Ovary (tissue), 9 donors: ENCODE data around the gene SMIM41. TPM values are rescaled to one million over a fixed set of nuclear protein-coding genes. Genes with fewer than 3 reads are reported as not detected.

Experiments
- DNase-seq, 5 donors: peaks; one replicate each; pipeline ENCODE4 v3.0.0-alpha.2; 2019 to 2020
- H3K27ac ChIP-seq, 2 donors: fragments of 200-600 bp; one replicate each; pipeline versions ENCODE4 v1.5.1 to v1.8.0; 2019 to 2022
- H3K27me3 ChIP-seq: fragments of 200-600 bp; one replicate; pipeline ENCODE4 v1.8.0; 2022
- H3K36me3 ChIP-seq: fragments of 200-600 bp; sonication (generic); one replicate; pipeline ENCODE4 v1.5.1; 2019
- H3K4me1 ChIP-seq: one replicate; pipeline ENCODE4 v1.8.1; 2013; ENCODE audit warnings: mild to moderate bottlenecking, moderate library complexity; ENCODE audit not compliant: insufficient read depth
- H3K4me3 ChIP-seq: fragments of 200-600 bp; sonication (generic); one replicate; pipeline ENCODE4 v1.5.1; 2017
- H3K9me3 ChIP-seq, 2 donors: fragments of 200-600 bp in 1 of 2; sonication (generic) in 1 of 2; one replicate each; pipeline versions ENCODE4 v1.5.1 to v1.8.1; 2013 to 2019; ENCODE audit warnings: mild to moderate bottlenecking in 1 of 2, moderate library complexity in 1 of 2
- EP300 ChIP-seq: sonication (generic); formaldehyde crosslinking; IDR thresholded peaks from one replicate; pipeline ENCODE4 v1.6.1; 2017; ENCODE audit warnings: antibody characterized with exemption
- POLR2A ChIP-seq: fragments of 450-650 bp; IDR thresholded peaks from one replicate; pipeline ENCODE4 v1.6.1; 2017; ENCODE audit warnings: antibody characterized with exemption, mild to moderate bottlenecking, moderate library complexity
- WGBS, 3 donors: extraction: QIAGEN DNeasy Blood & Tissue Kit in 1 of 3; methylation state at CpG; one replicate each; pipeline versions ENCODE4 v1.1.5 to v1.1.7; 2013 to 2017; 5-methylcytosine and 5-hydroxymethylcytosine counted together
- intact Hi-C, 4 donors: fragments of 100-400 bp; cut with DNase I; formaldehyde crosslinking; loops; one replicate each; pipeline versions ENCODE4 v1.11.0 to v1.15.1; 2022 to 2023
- polyA plus RNA-seq, 2 donors: library from polyadenylated mRNA; stranded (reverse); fragments of 200-250 nt in 1 of 2; fragments of 350-450 nt in 1 of 2; fragmentation: Illumina TruSeq in 1 of 2; extraction: RNeasy Lipid Tissue Mini Kit (QIAGEN cat#74804) in 1 of 2; gene quantifications; one replicate each; pipeline ENCODE4 v1.2.3, GENCODE V29; 2013 to 2014
- total RNA-seq, 7 donors: library from RNA; depleted of rRNA in 2 of 7; stranded (reverse); fragments of >200 nt in 2 of 7; fragmentation: NEBNext Ultra II Directional in 3 of 7; extraction: Animal tissue kit (Norgen Biotek cat#: 25700) in 3 of 7; gene quantifications; one replicate each; pipeline versions ENCODE4 v1.1.0 to v1.2.4, GENCODE V29; 2016 to 2023
- TF ChIP-seq, protein P1 (sequence below), 3 donors: fragments of 450-650 bp in 2 of 3; fragments of 200-600 bp in 1 of 3; IDR thresholded peaks; one replicate each; pipeline versions ENCODE4 v1.5.1 to v1.8.0; 2016 to 2022; ENCODE audit warnings: antibody characterized with exemption in 3 of 3, mild to moderate bottlenecking in 1 of 3
- donor health status: DM: no; HTN: no; CAD: no; lungs with moderate emphysema.
- donor health status: DM: no; HTN: no; CAD: no.
- donor health status: Bipolar disorder and iron deficiency.
- donor health status: DM: yes; HTN: yes; CAD: no.
- donor health status: DM: no; HTN: no; CAD: no.
- donor health status: DM: yes; HTN: yes; CAD: no.

The SMIM41 gene
- total and polyA plus RNA-seq, 9 donors: 0.32 to 4.5 (median 2.8) TPM

DNA sequence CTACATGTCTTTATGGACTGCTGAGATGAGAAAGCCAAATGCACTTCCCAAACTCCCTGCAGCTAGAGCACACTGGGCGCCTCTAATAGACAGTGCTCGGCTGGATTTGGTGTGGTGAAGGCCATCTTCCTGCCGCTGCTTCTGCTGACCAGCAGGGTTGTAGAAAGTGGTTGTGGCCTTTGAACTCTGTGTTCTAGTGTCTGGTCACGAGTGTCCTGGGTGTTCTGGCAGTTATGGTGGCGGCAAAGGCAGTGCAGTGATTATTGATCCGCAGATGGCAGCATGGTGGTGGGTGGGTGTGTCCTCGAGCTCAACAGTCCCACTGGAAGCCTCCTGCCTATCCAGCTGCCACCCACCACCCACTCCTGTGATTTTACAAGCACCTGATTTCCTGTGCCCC is 43.4 kb downstream of the SMIM41 start:
- Histone ChIP-seq H3K27ac (no peak overlapping the region), H3K4me1 (peaks cover 5% of the 10 kb centered on the region), H3K9me3 (no peaks in the 10 kb centered on the region), H3K27me3 (no peaks in the 10 kb centered on the region), H3K4me3 (no peak overlapping the region), H3K36me3 (no peaks in the 10 kb centered on the region)
- DNase-seq: no peak
- intact Hi-C loops: no loop called here
- WGBS, 3 donors: 87 to 92% (median 91%) methylated on average over 7 of the region's 7 CpGs
- TF ChIP-seq EP300 (no peak), POLR2A (no peak)
- TF ChIP-seq, protein P1, sequence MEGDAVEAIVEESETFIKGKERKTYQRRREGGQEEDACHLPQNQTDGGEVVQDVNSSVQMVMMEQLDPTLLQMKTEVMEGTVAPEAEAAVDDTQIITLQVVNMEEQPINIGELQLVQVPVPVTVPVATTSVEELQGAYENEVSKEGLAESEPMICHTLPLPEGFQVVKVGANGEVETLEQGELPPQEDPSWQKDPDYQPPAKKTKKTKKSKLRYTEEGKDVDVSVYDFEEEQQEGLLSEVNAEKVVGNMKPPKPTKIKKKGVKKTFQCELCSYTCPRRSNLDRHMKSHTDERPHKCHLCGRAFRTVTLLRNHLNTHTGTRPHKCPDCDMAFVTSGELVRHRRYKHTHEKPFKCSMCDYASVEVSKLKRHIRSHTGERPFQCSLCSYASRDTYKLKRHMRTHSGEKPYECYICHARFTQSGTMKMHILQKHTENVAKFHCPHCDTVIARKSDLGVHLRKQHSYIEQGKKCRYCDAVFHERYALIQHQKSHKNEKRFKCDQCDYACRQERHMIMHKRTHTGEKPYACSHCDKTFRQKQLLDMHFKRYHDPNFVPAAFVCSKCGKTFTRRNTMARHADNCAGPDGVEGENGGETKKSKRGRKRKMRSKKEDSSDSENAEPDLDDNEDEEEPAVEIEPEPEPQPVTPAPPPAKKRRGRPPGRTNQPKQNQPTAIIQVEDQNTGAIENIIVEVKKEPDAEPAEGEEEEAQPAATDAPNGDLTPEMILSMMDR (IDR thresholded peaks at IDR 0.05): no peak

GRCh38 chr12:52123487-52124186 is 44.1 kb downstream of the SMIM41 start:
- no peak for DNase-seq

DNA sequence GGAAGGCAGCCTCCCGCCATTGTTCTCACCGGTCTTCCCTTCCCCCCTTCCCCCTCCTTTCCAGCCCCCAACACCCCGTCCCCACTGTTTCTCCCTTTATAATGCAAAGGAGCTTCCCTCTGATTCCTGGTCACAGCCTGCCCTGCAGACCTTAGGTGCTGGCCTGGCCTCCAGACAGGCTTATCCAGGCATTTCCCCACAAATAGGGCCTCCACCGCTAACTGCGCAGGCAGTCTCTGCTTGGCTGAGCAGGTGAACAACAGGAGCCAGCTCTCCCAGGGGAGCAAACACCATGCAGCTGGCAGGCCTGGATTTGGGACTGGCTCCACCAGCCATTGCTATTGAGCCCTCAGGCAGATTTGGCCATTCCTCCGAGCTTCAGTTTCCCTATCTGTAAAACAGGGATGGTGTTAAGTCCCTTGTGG is 46.0 kb downstream of the SMIM41 start:
- H3K27me3 ChIP-seq: no peaks in the 10 kb centered on the region
- no peak for DNase-seq
- WGBS, 3 donors: 78 to 91% (median 90%) methylated on average over 6 of the region's 6 CpGs
- intact Hi-C loops: no loop called here
- H3K36me3 ChIP-seq: no peaks in the 10 kb centered on the region
- no peak overlapping the region for H3K4me3 ChIP-seq
- H3K4me1 ChIP-seq: peaks cover 5% of the 10 kb centered on the region
- TF ChIP-seq POLR2A: no peak
- TF ChIP-seq, protein P1 (IDR thresholded peaks at IDR 0.05): no peak
- no peak for TF ChIP-seq EP300
- no peaks in the 10 kb centered on the region for H3K9me3 ChIP-seq
- H3K27ac ChIP-seq: no peak overlapping the region

More at GRCh38 chr12:52123487-52124186, 44.1 kb downstream of the SMIM41 start:
- no peak for TF ChIP-seq POLR2A
- TF ChIP-seq EP300: no peak
- TF ChIP-seq, protein P1 (IDR thresholded peaks at IDR 0.05): no peak
- Histone ChIP-seq H3K9me3 (no peaks in the 10 kb centered on the region), H3K27ac (no peak overlapping the region), H3K36me3 (no peaks in the 10 kb centered on the region), H3K4me1 (peaks cover 5% of the 10 kb centered on the region), H3K4me3 (no peak overlapping the region), H3K27me3 (no peaks in the 10 kb centered on the region)
- 60 to 64% (median 64%) methylated on average over 8 of the region's 8 CpGs for WGBS, 3 donors
- intact Hi-C loops: no loop called here

- Histone ChIP-seq H3K4me1 (peaks cover 5% of the 10 kb centered on the region), H3K9me3 (no peaks in the 10 kb centered on the region), H3K27me3 (no peaks in the 10 kb centered on the region), H3K4me3 (no peak overlapping the region), H3K27ac (no peak overlapping the region), H3K36me3 (no peaks in the 10 kb centered on the region)
- WGBS, 3 donors: 72 to 88% (median 77%) methylated on average over 2 of the region's 2 CpGs
- DNase-seq: no peak
- intact Hi-C loops: no loop called here
- TF ChIP-seq POLR2A: no peak
- TF ChIP-seq, protein P1 (IDR thresholded peaks at IDR 0.05): no peak
Observed at GRCh38 chr12:52126050-52126604, 46.6 kb downstream of the SMIM41 start.
